NCI-H2081 treated with DMSO at 0.1 percent for 48 hours (cell line): ENCODE measurements around the gene RHOB.
"Not testable (repeated sequence)": the region's sequence is repeated elsewhere in the genome, so short reads cannot be mapped to it uniquely, and the experiment has no call there.

Experiments
- DNase-seq: peaks from one replicate; lab custom pipeline; 2025; lab: John Stamatoyannopoulos, UW

The RHOB gene

GRCh38 chr2:20422402-20423271, 24.2 kb upstream of the RHOB start:
- DNase-seq = no peak

GRCh38 chr2:20423359-20423758, 23.5 kb upstream of the RHOB start:
- DNase-seq = no peak

GRCh38 chr2:20423847-20424246, 23.0 kb upstream of the RHOB start:
- no peak for DNase-seq

- DNase-seq = no peak
These were observed 22.3 kb upstream of the RHOB start for GRCh38 chr2:20424300-20425290.

GRCh38 chr2:20425371-20425881, 21.4 kb upstream of the RHOB start:
- no peak for DNase-seq

- no peak for DNase-seq
These were observed 21.0 kb upstream of the RHOB start for GRCh38 chr2:20425884-20426283.

- DNase-seq = no peak
These were observed 18.8 kb upstream of the RHOB start for GRCh38 chr2:20427931-20428526.

GRCh38 chr2:20428717-20429490, 18.0 kb upstream of the RHOB start:
- no peak for DNase-seq

GRCh38 chr2:20429528-20429927, 17.3 kb upstream of the RHOB start:
- no peak for DNase-seq

- DNase-seq = no peak
These were observed 16.8 kb upstream of the RHOB start for GRCh38 chr2:20430035-20430434.

GRCh38 chr2:20430461-20431300, 16.2 kb upstream of the RHOB start:
- DNase-seq = no peak

- DNase-seq = no peak
These were observed 15.6 kb upstream of the RHOB start for GRCh38 chr2:20431301-20431698.

GRCh38 chr2:20431772-20432171, 15.1 kb upstream of the RHOB start:
- no peak for DNase-seq

- DNase-seq = no peak
These were observed 14.2 kb upstream of the RHOB start for GRCh38 chr2:20432714-20433113.

GRCh38 chr2:20433249-20433648, 13.6 kb upstream of the RHOB start:
- no peak for DNase-seq

GRCh38 chr2:20433946-20434553, 12.8 kb upstream of the RHOB start:
- no peak for DNase-seq

- no peak for DNase-seq
These were observed 12.1 kb upstream of the RHOB start for GRCh38 chr2:20434588-20435294.

- DNase-seq = not testable (repeated sequence)
These were observed 11.4 kb upstream of the RHOB start for GRCh38 chr2:20435456-20435855.

- DNase-seq = no peak
These were observed 10.0 kb upstream of the RHOB start for GRCh38 chr2:20436716-20437470.
